GM21423 (cell line): ENCODE data around the gene BPNT1.

Source experiments
- ATAC-seq: cut with Tn5 transposase; IDR thresholded peaks from one replicate; pipeline ENCODE4 v1.9.1; 2021; ENCODE audit warnings: mild to moderate bottlenecking, moderate library complexity; ENCODE audit not compliant: unreplicated experiment

Gene BPNT1

DNA sequence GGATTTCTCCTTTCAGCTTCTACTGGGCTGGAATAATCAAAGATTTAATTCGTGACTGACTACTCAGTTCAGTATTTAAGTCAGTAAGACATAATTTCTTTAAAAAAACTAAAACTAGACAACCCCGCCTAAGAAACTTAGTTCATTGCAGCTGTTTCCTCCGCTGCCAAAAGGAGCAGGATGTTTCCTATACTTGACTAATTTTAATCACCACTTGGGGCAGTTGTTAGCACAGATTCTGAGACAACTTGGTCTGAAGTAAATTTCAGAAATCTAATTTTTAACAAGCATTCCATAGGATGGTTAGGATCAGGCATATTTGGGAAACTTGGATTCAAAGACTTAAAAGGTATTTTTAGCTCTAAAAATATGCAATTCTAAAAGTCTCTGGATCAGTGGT lies 77.3 kb downstream of the BPNT1 start:
- ATAC-seq = no peak

GRCh38 chr1:220011620-220012019 lies 78.0 kb downstream of the BPNT1 start:
- ATAC-seq = no peak
